A549 treated with Mapracorat at 1 μM for 4 hours (cell line): ENCODE results near the gene LHCGR. TPM values are rescaled to one million over a fixed set of nuclear protein-coding genes. Genes with fewer than 3 reads are reported as not detected.

ENCODE experiments used
- total RNA-seq: library from RNA; stranded (reverse); fragments of 200-300 nt; extraction: Qiagen RNA extraction; gene quantifications from 5 replicates; pipeline ENCODE4 v1.2.3, GENCODE V29; 2022

The LHCGR gene
- not detected in 5 replicates for total RNA-seq

GRCh38 chr2:48755473-48755872, at the start of gene LHCGR:
LHCGR (minus strand) TSS chr2:48755724; CDS start chr2:48755671, 53 bp downstream.

Other genes starting within 250 kb of the LHCGR start
- 0.33 to 0.55 TPM (median 0.41 TPM) in 5 replicates for gene STON1, start 225.6 kb downstream of the LHCGR start, total RNA-seq
- gene GTF2A1L, start 137.9 kb downstream of the LHCGR start, total RNA-seq = not detected in 5 replicates